ENCODE measurements around the gene SLCO2B1.

Gene SLCO2B1

GRCh38 chr11:75219869-75220268 is 69.0 kb downstream of the SLCO2B1 start:
- DNase-seq (ENCODE audit: low read depth in 3 of 3) = no peak

DNA sequence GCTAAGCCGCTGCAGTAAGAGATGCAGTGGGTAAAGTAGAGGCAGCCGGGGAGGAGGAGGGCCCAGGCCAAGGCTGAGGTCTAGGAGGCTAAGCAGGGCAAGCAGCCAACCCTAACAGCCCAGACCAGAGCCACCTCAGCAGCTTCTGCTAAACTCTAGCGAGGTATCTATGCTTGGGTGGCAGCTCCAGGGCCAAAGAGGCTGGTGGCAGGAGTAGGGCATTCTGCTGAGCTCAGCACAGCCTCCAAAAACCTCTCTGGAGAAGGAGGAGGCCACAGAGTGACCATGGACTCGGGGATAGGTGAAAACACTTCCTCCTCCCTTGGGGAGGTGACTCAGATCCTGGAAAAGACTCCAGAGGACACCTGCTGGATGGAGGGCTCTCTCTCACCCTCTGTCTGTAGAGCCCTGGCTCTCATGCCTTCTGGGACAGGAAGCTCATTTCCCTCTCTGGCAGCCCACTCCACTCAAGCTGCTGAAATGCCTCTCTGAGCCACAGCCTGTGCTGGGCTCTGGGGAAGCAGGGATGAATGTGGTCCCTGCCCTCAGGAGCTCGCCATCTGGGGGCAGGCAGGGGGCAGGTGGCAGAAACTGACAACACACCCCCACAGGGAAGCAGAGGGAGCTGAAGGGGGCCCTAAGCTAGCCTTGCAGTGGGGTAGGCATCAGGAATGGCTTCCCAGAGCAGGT is 73.2 kb downstream of the SLCO2B1 start:
- no peak for DNase-seq (ENCODE audit: low read depth in 3 of 3)

DNA sequence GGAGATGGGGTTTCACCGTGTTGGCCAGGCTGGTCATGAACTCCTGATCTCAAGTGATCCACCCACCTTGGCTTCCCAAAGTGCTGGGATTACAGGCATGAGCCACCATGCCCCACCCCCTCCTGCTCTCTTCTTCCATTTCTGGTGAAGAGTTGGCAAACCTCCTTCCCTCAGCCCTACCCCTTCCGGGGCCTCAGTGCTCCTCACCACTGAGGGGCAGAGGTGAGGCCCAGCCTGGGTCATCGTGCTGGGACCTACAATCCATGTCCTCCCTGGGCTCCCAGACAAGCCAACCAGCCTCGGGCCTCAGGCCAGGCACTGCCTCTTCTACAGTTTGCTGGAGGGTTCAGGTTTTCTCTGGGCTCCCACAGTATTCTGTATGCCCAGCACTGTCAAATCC is 74.9 kb downstream of the SLCO2B1 start:
- DNase-seq (ENCODE audit: low read depth in 3 of 3) = no peak

GRCh38 chr11:75229466-75229865 is 78.6 kb downstream of the SLCO2B1 start:
- no peak for DNase-seq (ENCODE audit: low read depth in 3 of 3)

GRCh38 chr11:75230621-75231020 is 79.7 kb downstream of the SLCO2B1 start:
- DNase-seq (ENCODE audit: low read depth in 3 of 3) = no peak

- DNase-seq (ENCODE audit: low read depth in 3 of 3) = no peak
These were observed 82.9 kb downstream of the SLCO2B1 start for GRCh38 chr11:75233754-75234172.

DNA sequence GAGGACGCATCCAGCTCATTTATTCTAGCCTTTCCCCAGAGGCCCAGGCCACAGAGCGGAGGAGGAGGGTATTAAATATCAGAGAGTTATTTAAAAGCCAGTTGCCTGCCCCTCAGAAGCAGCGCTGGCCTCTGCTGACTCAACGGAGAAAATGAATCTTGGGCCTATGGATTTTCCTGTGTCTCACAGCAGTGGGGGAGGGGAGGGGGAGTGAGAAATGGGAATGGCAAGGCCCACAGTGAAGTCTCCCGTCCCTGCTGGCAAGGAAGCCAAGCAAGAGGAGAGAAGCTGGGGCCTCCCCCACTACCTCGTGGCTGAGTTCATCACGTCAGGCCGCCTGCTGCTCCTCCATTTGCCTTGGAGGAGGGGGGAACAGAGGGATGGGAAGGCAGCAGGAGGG is 85.2 kb downstream of the SLCO2B1 start:
- no peak for DNase-seq (ENCODE audit: low read depth in 3 of 3)

GRCh38 chr11:75237050-75237449 is 86.1 kb downstream of the SLCO2B1 start:
- no peak for DNase-seq (ENCODE audit: low read depth in 3 of 3)

DNA sequence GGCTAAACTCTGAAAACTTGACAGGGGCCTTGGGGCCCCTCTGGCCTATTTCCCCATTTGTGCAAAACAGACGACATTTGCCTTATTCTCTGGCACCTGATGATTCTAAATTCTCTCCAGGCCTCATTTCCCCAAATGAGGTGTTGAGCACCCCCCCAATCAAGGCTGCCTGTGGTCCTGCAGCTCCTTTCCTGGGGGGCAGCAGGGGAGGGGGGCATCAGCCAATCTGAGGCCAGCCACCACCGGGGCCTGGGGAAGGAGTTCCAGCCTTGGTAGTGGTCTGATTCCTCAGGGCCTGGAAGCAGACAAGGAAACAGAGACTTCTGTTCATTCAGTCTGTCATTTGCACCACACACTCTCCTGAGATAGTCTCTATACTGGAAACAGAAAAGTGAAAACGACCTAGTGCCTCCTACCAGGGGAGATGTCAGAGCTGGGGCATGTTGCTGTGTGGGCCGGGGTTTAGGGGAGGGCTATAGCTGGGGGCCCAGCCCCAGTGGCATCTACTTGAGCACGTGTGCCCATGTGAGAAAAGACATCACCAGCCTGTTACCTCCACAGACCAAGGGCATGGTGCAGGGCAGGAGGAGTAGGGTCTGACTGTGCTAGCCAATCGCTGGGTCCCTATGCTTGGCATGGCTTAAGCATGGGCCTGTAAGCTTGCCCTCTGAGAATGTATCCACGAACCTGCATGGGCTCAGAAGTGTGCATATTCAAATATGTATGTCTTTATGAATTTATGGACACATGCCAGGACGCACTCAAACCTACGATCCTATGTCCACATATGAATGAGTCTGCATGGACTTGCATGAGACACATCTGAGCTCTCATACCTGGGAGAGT is 87.9 kb downstream of the SLCO2B1 start:
- DNase-seq (ENCODE audit: low read depth in 3 of 3) = no peak

DNA sequence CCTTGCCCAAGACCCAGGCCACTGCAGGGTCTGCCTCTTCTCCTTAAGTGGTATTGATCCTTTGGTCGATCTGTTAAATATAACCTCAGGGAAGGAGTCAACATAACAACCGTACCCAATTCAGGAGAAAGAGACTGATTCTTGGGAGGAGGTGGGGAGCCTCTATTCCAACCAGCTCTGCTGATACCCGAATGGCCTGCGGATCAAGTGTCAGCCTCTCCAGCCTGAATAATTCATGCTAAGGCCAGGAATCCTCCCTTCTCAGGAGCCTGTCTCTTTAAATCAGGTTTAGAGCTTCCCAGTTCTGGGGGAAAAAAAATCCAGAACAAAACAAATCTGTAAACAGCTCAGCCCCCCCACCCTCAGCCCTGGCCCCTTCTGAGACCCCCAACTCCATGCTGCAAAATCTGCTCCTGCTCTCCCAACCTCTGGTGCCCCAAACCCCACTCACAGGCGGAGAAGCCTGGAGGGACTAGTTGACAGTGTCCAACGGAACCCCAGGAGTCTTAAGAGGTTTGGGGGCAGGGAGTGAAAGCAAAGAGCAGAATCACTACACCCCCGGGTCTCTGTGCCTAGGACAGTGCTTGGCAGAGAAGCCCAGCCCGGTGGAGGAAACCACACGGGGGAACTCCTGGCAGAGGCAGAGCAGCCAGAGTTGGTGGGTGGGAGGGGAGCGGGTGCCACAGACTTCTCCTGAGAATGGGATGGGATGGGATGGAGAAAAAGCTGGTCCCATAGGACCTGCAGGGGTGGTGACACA is 88.8 kb downstream of the SLCO2B1 start:
- no peak for DNase-seq (ENCODE audit: low read depth in 3 of 3)

DNA sequence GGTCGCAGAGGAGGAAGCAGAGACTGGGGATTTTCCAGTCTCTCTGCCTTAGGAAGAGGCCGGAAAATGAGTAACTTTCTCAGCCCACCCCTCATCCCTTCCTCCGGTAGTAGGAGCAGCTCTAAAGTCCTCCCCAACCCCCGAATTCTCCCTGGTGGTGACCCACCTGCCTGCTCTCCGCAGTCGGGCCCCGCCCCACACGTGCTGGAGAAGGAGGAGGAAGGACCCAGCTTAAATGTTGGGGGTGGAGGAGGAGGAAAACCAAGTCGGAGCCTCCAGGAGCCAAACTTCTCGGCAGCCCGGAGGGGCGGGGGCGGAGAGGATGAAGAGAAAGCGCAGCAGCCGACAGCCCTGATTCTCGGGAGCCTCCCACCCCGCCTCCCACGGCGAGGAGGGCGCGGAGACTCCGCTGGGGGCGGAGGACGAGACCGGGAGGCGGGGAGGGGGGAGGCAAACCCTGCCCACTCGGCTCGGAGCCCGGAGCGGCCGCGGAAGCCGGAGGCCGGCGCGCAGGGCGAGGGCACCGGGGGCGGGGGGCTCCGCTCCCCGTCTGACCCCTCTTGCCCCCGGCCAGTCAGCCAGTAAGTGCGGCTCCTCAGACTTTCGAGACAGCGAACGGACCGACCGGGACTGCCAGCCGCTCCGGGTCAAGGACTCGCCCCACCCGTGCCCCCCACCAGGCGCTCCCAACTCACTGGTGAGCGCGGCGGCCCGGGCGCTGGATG is 89.6 kb downstream of the SLCO2B1 start, which contains the start of gene TPBGL:
TSS of gene TPBGL (plus strand) at position 464 of the 725 bp plus-strand sequence. CDS start 276 bp downstream, outside the sequence.
- DNase-seq (ENCODE audit: low read depth in 3 of 3) = peak in 1 of 3 experiments; percentile 32

DNA sequence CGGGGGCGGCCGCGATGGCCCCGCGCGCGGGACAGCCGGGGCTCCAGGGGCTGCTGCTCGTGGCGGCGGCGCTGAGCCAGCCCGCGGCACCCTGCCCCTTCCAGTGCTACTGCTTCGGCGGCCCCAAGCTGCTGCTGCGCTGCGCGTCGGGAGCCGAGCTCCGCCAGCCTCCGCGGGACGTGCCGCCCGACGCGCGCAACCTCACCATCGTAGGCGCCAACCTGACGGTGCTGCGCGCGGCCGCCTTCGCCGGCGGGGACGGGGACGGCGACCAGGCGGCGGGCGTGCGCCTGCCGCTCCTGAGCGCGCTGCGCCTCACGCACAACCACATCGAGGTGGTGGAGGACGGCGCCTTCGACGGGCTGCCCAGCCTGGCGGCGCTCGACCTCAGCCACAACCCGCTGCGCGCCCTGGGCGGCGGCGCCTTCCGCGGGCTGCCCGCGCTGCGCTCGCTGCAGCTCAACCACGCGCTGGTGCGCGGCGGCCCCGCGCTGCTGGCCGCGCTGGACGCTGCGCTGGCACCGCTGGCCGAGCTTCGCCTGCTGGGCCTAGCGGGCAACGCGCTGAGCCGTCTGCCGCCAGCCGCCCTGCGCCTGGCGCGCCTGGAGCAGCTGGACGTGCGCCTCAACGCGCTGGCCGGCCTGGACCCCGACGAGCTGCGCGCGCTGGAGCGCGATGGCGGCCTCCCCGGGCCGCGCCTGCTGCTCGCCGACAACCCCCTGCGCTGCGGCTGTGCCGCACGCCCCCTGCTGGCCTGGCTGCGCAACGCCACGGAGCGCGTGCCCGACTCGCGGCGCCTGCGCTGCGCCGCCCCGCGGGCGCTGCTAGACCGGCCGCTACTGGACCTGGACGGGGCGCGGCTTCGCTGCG is 90.4 kb downstream of the SLCO2B1 start:
- peak; percentile 77 to 84 (median 78) for DNase-seq (ENCODE audit: low read depth in 3 of 3)

DNA sequence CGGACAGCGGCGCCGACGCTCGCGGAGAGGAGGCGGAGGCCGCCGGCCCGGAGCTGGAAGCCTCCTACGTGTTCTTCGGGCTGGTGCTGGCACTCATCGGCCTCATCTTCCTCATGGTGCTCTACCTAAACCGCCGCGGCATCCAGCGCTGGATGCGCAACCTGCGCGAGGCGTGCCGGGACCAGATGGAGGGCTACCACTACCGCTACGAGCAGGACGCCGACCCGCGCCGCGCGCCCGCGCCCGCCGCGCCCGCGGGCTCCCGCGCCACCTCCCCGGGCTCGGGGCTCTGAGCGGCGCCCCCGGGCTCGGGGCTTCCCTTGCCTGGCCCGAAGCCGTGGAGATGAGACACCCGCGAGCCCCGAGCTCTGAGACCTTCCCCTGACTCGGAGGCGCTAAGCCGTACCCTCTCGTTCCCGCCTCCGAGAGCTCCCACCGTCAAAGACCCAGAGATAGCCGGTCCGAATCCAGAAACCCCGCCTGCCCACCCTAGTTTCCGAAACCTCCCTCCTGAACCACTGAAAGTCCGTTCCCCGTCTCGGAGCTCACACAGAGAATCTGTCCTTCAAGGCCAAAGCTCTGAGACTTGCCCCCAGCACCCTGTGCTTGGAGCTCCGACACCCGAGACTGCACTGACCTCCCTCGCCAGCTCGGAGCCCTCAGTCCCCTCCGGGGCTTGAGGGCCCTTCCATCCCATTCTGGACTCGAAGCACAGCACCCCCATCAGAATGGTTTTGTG is 91.2 kb downstream of the SLCO2B1 start:
- no peak for DNase-seq (ENCODE audit: low read depth in 3 of 3)

DNA sequence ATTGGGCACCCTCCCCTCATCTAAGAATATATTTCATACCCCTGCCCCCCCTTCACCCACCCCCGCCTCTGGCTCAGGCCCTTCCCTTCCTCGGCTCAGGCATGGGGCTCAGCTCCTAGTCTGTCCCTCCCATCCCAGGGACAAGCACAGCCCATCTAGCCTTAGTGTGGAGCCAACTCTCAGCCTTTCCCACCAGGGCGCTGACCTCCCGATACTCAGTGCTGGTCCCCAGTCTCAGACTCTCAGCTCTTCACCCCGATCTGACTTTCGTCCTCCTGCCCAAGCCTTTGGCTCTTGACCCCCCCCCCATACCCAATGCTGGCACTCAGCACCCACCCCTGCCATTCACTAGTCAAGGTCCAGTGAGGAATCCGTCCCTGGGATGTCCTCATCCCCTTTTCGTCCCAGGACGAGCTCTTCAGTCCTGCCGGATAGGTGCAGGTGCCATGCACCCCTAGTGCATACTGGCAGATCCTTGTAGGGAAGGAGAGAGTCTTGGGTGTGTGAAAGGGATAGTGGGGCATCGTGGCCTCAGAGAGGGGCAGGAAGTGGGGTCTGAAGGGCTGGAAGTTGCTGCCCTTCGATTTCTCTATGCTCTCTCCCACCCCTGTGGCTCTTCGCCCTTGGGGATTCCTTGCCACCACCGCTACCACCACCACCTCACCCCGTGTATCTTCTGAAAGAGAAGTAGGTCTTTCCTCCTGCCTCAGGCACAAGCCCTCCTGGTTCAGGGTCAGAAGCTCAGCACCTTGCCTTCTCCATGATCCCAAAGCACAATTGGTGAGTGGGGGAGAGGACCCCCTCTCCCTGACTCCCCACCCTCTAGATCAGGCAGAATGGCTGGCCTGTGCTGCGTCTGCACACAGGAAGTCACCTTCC is 92.1 kb downstream of the SLCO2B1 start:
- DNase-seq (ENCODE audit: low read depth in 3 of 3) = no peak

- no peak for DNase-seq (ENCODE audit: low read depth in 3 of 3)
These were observed 93.3 kb downstream of the SLCO2B1 start for GRCh38 chr11:75244052-75244814.

DNA sequence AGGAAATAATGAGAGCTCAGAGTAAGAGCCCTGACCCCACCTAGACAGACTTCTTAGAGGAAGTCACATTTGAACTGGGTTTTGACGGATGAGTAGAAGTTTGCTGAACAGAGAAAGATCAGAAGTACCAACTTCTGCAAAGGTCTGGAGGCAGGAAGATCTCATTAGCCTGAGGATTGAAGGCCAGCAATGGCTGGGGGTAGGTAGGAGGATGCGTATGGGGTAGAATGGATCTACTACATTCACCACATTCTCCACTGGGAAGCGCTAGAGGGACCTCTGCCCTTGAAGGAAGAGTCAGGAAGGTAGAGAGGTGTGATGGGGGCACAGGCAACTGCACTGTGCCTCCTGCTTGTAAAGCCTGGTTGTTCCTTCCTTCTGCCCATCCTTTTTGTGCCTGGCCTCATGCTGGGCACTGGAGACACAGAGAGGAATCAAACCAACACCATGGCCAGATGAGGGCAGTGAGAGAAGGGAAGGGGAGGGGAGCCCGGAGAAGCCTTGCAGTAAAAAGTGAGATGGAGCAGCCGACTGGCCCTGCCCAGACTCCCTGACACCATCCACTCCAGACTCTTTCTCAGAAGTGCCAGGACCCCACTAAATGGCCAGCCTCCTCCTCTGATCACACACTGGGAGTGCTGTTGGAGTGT is 94.6 kb downstream of the SLCO2B1 start:
- DNase-seq (ENCODE audit: low read depth in 3 of 3) = no peak

GRCh38 chr11:75246006-75246670 is 95.2 kb downstream of the SLCO2B1 start:
- no peak for DNase-seq (ENCODE audit: low read depth in 3 of 3)

Measured in stimulated activated CD4-positive, alpha-beta T cell treated with anti-CD3 and anti-CD28 coated beads, TNF-alpha, amount 100 ng/mL, for 24 hours (primary cell).